Smooth muscle cell (in vitro differentiated cells): ENCODE data around the gene KCNS3. TPM values are rescaled to one million over a fixed set of nuclear protein-coding genes. Genes with fewer than 3 reads are reported as not detected.
A peak's percentile ranks its signal among the peaks of the same experiment; 100 is the strongest.

Experiments used
- DNase-seq: peaks from one replicate; lab custom pipeline; 2025; ENCODE audit not compliant: unreplicated experiment; lab: John Stamatoyannopoulos, UW
- H2AFZ ChIP-seq: fragments of 200-600 bp; sonication (generic); 2 replicates; pipeline ENCODE4 v1.6.0; 2016; ENCODE audit warnings: antibody characterized with exemption, low read depth, mild to moderate bottlenecking
- H3F3A ChIP-seq: fragments of 200-600 bp; sonication (generic); 2 replicates; pipeline ENCODE4 v1.6.0; 2017; ENCODE audit warnings: antibody characterized with exemption, low read depth
- H3K27ac ChIP-seq: fragments of 200-600 bp; sonication (generic); 2 replicates; pipeline ENCODE4 v1.5.1; 2016; ENCODE audit warnings: low read depth, mild to moderate bottlenecking
- H3K27me3 ChIP-seq: fragments of 200-600 bp; sonication (generic); 2 replicates; pipeline ENCODE4 v1.6.1; 2016; ENCODE audit warnings: low read depth, mild to moderate bottlenecking
- H3K36me3 ChIP-seq: fragments of 200-600 bp; sonication (generic); 2 replicates; pipeline ENCODE4 v1.5.1; 2016; ENCODE audit warnings: low read depth
- H3K4me1 ChIP-seq: fragments of 200-600 bp; sonication (generic); 2 replicates; pipeline ENCODE4 v1.5.1; 2016; ENCODE audit warnings: low read depth
- H3K4me2 ChIP-seq: fragments of 200-600 bp; sonication (generic); 2 replicates; pipeline ENCODE4 v1.6.0; 2016; ENCODE audit warnings: mild to moderate bottlenecking
- H3K4me3 ChIP-seq: fragments of 200-600 bp; sonication (generic); 2 replicates; pipeline ENCODE4 v1.5.1; 2016; ENCODE audit warnings: mild to moderate bottlenecking
- H3K79me2 ChIP-seq: fragments of 200-600 bp; sonication (generic); 2 replicates; pipeline ENCODE4 v1.6.0; 2016; ENCODE audit warnings: low read depth, mild to moderate bottlenecking
- H3K9ac ChIP-seq: fragments of 200-600 bp; sonication (generic); 2 replicates; pipeline ENCODE4 v1.6.0; 2016; ENCODE audit warnings: low read depth
- H3K9me3 ChIP-seq: fragments of 200-600 bp; sonication (generic); replicated peaks from 2 replicates; pipeline ENCODE4 v1.5.1; 2016; ENCODE audit warnings: low read depth
- H4K20me1 ChIP-seq: fragments of 200-600 bp; sonication (generic); 2 replicates; pipeline ENCODE4 v1.6.0; 2016; ENCODE audit warnings: low read depth
- WGBS: methylation state at CpG from one replicate; pipeline ENCODE4 v1.1.7; 2016; ENCODE audit warnings: low lambda C conversion rate; 5-methylcytosine and 5-hydroxymethylcytosine counted together
- polyA plus RNA-seq: library from polyadenylated mRNA; unstranded; fragments of >200 nt; fragmentation: Nextera tagmentation; extraction: Ambion mirVana; gene quantifications from 2 replicates; pipeline ENCODE4 v1.2.1, GENCODE V29; 2016
- total RNA-seq: library from RNA; depleted of rRNA; stranded (reverse); fragments of >200 nt; gene quantifications from 2 replicates; pipeline ENCODE4 v1.2.3, GENCODE V29; 2014
- TF ChIP-seq, protein P1 (sequence below): fragments of 200-600 bp; sonication (generic); IDR thresholded peaks from 2 replicates; pipeline ENCODE4 v1.5.1; 2017; ENCODE audit warnings: borderline replicate concordance, mild to moderate bottlenecking, antibody characterized with exemption; ENCODE audit not compliant: insufficient read depth, poor library complexity, severe bottlenecking

The KCNS3 gene
- total and polyA plus RNA-seq, 2 experiments from 2014 or later = 31.0 to 48.2 TPM

DNA sequence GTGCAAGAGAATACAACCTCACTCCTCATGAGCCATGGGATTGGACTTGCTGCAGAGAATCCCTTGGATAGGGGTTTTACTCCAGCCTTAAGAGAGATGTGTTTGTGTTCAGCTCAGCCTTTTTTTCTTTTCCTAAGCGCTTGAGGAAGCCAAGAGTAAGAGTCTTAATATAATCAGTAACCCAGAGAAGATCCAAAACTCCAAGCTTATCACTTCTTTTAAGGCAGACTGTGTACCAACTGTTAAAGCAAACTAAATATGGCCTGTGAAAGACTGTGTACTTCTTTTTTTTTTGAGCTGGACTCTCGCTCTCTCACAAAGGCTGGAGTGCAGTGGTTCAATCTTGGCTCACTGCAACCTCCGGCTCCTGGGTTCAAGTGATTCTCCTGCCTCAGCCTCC, 31.8 kb upstream of the KCNS3 start:
- H3K4me1 ChIP-seq = peaks cover 9% of the 10 kb centered on the region
- no peaks in the 10 kb centered on the region for H3K36me3 ChIP-seq
- DNase-seq = no peak
- H3K79me2 ChIP-seq = no peaks in the 10 kb centered on the region
- H3K27ac ChIP-seq = no peak overlapping the region
- H3F3A ChIP-seq = no peaks in the 10 kb centered on the region
- no peaks in the 10 kb centered on the region for H3K27me3 ChIP-seq
- H3K9ac ChIP-seq = no peak overlapping the region
- no peaks in the 10 kb centered on the region for H4K20me1 ChIP-seq
- no peaks in the 10 kb centered on the region for H3K9me3 ChIP-seq
- TF ChIP-seq, protein P1, sequence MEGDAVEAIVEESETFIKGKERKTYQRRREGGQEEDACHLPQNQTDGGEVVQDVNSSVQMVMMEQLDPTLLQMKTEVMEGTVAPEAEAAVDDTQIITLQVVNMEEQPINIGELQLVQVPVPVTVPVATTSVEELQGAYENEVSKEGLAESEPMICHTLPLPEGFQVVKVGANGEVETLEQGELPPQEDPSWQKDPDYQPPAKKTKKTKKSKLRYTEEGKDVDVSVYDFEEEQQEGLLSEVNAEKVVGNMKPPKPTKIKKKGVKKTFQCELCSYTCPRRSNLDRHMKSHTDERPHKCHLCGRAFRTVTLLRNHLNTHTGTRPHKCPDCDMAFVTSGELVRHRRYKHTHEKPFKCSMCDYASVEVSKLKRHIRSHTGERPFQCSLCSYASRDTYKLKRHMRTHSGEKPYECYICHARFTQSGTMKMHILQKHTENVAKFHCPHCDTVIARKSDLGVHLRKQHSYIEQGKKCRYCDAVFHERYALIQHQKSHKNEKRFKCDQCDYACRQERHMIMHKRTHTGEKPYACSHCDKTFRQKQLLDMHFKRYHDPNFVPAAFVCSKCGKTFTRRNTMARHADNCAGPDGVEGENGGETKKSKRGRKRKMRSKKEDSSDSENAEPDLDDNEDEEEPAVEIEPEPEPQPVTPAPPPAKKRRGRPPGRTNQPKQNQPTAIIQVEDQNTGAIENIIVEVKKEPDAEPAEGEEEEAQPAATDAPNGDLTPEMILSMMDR = no peak
- 87% methylated on average over 3 of the region's 3 CpGs for WGBS
- no peak overlapping the region for H2AFZ ChIP-seq
- H3K4me2 ChIP-seq = no peak overlapping the region
- H3K4me3 ChIP-seq = no peak overlapping the region

DNA sequence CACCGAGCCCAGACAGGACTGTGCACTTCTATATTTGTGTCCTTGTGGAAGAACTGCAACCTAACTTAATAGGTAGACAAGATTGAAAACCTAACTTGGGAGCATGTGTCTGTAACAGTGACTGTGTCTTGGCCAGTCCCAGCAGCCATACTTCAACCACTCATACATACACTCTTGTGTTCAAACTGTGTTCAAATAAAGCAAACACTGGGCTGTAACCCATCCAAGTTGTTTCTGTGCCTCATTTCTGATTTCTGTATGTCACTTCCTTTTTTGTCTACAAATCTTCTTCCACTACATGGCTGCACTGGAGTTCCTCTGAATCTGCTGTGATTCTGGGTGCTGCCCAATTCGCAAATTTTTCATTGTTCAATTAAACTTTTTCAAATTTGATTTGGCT, 31.2 kb upstream of the KCNS3 start:
- Histone ChIP-seq H3K9ac (no peak overlapping the region), H3F3A (no peaks in the 10 kb centered on the region), H3K4me1 (peaks cover 9% of the 10 kb centered on the region), H3K36me3 (no peaks in the 10 kb centered on the region), H3K4me3 (no peak overlapping the region), H4K20me1 (no peaks in the 10 kb centered on the region), H3K9me3 (no peaks in the 10 kb centered on the region), H3K79me2 (no peaks in the 10 kb centered on the region), H2AFZ (no peak overlapping the region), H3K27me3 (no peaks in the 10 kb centered on the region), H3K4me2 (no peak overlapping the region), H3K27ac (no peak overlapping the region)
- 90% methylated on average over 2 of the region's 2 CpGs for WGBS
- no peak for DNase-seq
- TF ChIP-seq, protein P1 = no peak

DNA sequence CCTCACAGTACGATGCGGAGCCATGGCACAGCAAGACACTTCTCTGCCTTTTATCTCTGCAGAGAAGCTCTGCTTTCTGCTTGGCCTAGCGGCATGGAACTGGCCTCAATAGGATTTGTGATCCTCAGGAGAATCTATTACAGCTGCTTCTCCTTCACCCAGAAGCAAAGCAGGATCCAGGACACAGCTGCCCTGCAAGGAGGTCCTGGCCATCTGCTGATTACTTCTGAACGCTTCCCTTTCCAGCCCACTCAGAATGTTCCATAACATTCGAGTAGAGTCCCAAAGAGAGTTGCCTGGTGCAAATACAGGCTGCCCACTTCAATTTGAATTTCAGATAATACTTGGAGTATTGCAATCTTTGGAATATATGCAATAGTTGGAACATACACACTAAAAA, 29.2 kb upstream of the KCNS3 start:
- Histone ChIP-seq H3K4me1 (peaks cover 9% of the 10 kb centered on the region), H3K79me2 (no peaks in the 10 kb centered on the region), H3K4me2 (peak overlapping the region; percentile 21), H2AFZ (no peak overlapping the region), H3K27me3 (no peaks in the 10 kb centered on the region), H4K20me1 (no peaks in the 10 kb centered on the region), H3K9ac (no peak overlapping the region), H3K27ac (no peak overlapping the region), H3K9me3 (no peaks in the 10 kb centered on the region), H3K36me3 (no peaks in the 10 kb centered on the region), H3F3A (no peaks in the 10 kb centered on the region), H3K4me3 (no peak overlapping the region)
- TF ChIP-seq, protein P1 = no peak
- WGBS = 61% methylated on average over 5 of the region's 5 CpGs
- no peak for DNase-seq

DNA sequence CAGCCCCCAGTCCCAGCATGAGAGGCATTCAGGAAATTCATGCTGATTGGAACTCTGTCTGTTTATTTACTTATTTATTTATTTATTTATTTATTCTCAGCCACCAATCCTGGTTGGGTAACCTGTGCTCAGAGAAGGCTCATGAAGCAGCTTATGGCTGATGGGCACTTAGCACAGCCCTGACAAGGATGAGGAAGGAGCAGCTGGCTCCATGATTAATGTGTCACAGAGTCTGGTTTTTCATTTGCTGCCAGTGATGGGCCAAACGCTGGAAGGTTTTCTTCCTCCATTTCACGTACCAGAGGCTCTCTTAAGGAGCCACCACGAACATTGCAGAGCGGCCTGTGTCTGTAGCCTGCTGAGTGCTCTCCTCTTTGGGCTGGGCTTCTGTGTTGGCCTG, 28.3 kb upstream of the KCNS3 start:
- H3F3A ChIP-seq = no peaks in the 10 kb centered on the region
- no peaks in the 10 kb centered on the region for H3K9me3 ChIP-seq
- WGBS = 84% methylated on average over 4 of the region's 4 CpGs
- no peaks in the 10 kb centered on the region for H3K36me3 ChIP-seq
- no peak overlapping the region for H3K4me3 ChIP-seq
- no peak overlapping the region for H2AFZ ChIP-seq
- TF ChIP-seq, protein P1 = no peak
- no peak overlapping the region for H3K4me2 ChIP-seq
- no peak overlapping the region for H3K27ac ChIP-seq
- no peak for DNase-seq
- no peaks in the 10 kb centered on the region for H4K20me1 ChIP-seq
- H3K9ac ChIP-seq = no peak overlapping the region
- H3K4me1 ChIP-seq = peaks cover 9% of the 10 kb centered on the region
- H3K27me3 ChIP-seq = peaks cover 4% of the 10 kb centered on the region
- no peaks in the 10 kb centered on the region for H3K79me2 ChIP-seq
